HG03280 (cell line): Measurements from ENCODE around the gene CLCN5.
A peak's percentile ranks its signal among the peaks of the same experiment; 100 is the strongest.

Experiments
- ATAC-seq: cut with Tn5 transposase; IDR thresholded peaks from one replicate; pipeline ENCODE4 v1.9.1; 2021; ENCODE audit warnings: mild to moderate bottlenecking, moderate library complexity; ENCODE audit not compliant: unreplicated experiment

CLCN5 gene

GRCh38 chrX:49922291-49923241, at the start of gene CLCN5:
CLCN5 (plus strand) TSS chrX:49922596; CDS start chrX:49925299, 2,703 bp downstream.
- peak; percentile 97 for ATAC-seq

- ATAC-seq = no peak
These were observed 45.6 kb upstream of the CLCN5 start for GRCh38 chrX:49876750-49877149.

- no peak for ATAC-seq
These were observed 44.8 kb upstream of the CLCN5 start for GRCh38 chrX:49877397-49878101.

- no peak for ATAC-seq
These were observed 44.1 kb upstream of the CLCN5 start for GRCh38 chrX:49878128-49878833.

GRCh38 chrX:49878834-49879655, 43.4 kb upstream of the CLCN5 start, which contains the start of gene USP27X:
USP27X (plus strand) TSS chrX:49879484; CDS start chrX:49880308, 824 bp downstream.
- ATAC-seq = peak; percentile 88

- peak; percentile 4 for ATAC-seq
These were observed 42.6 kb upstream of the CLCN5 start for GRCh38 chrX:49879656-49880277.

GRCh38 chrX:49880668-49881067, 41.7 kb upstream of the CLCN5 start:
- no peak for ATAC-seq

- peak; percentile 61 for ATAC-seq
These were observed 38.0 kb upstream of the CLCN5 start for GRCh38 chrX:49884290-49884862.

- ATAC-seq = no peak
These were observed 29.9 kb upstream of the CLCN5 start for GRCh38 chrX:49892542-49892941.

- ATAC-seq = no peak
These were observed 25.4 kb upstream of the CLCN5 start for GRCh38 chrX:49896951-49897350.

GRCh38 chrX:49901048-49901447, 21.3 kb upstream of the CLCN5 start:
- ATAC-seq = no peak

GRCh38 chrX:49910344-49910743, 12.1 kb upstream of the CLCN5 start:
- ATAC-seq = no peak

- no peak for ATAC-seq
These were observed 10.3 kb upstream of the CLCN5 start for GRCh38 chrX:49912086-49912485.

GRCh38 chrX:49912861-49913260, 9.5 kb upstream of the CLCN5 start:
- no peak for ATAC-seq

- no peak for ATAC-seq
These were observed 6.8 kb upstream of the CLCN5 start for GRCh38 chrX:49915361-49916222.

GRCh38 chrX:49919617-49920016, 2.8 kb upstream of the CLCN5 start:
- ATAC-seq = no peak

GRCh38 chrX:49921109-49921508, 1.3 kb upstream of the CLCN5 start:
- ATAC-seq = no peak

GRCh38 chrX:49925176-49925575, 2.8 kb downstream of the CLCN5 start:
- ATAC-seq = no peak

GRCh38 chrX:49930039-49930438, 7.6 kb downstream of the CLCN5 start:
- ATAC-seq = no peak
